Activated naive CD4-positive, alpha-beta T cell treated with anti-CD3 and anti-CD28 coated beads, Interleukin-2, amount 10 ng/mL, durations not matched to agents 7 days and 5 days (primary cell): Measurements from ENCODE around the gene ADGRA1.
"Not testable (repeated sequence)": the region's sequence is repeated elsewhere in the genome, so short reads cannot be mapped to it uniquely, and the experiment has no call there.

Experiments used
- CTCF ChIA-PET: fragments of 350-600 bp; sonication (Branson Sonifier 250); formaldehyde crosslinking; loops from one replicate; lab custom pipeline; 2021; ENCODE audit warnings: antibody characterized with exemption; lab: Charles Lee
- DNase-seq: peaks from one replicate; pipeline ENCODE4 v3.0.0-alpha.2; 2020
- H3K27ac Mint-ChIP-seq: one replicate; pipeline ENCODE4 v1.8.0; 2021; ENCODE audit warnings: mild to moderate bottlenecking, moderate library complexity, mixed read lengths
- H3K27me3 Mint-ChIP-seq: one replicate; pipeline ENCODE4 v1.8.0; 2021; ENCODE audit warnings: mild to moderate bottlenecking, mixed read lengths
- H3K36me3 Mint-ChIP-seq: one replicate; pipeline ENCODE4 v1.8.0; 2021; ENCODE audit warnings: mixed read lengths
- H3K4me1 Mint-ChIP-seq: one replicate; pipeline ENCODE4 v1.8.0; 2021; ENCODE audit warnings: mixed read lengths
- H3K4me3 Mint-ChIP-seq: one replicate; pipeline ENCODE4 v1.8.0; 2021; ENCODE audit warnings: mild to moderate bottlenecking, moderate library complexity, mixed read lengths
- H3K9me3 Mint-ChIP-seq: one replicate; pipeline ENCODE4 v1.8.0; 2021; ENCODE audit warnings: mixed read lengths

Gene ADGRA1

GRCh38 chr10:133135116-133135465 lies 47.4 kb downstream of the ADGRA1 start:
- DNase-seq: no peak
- CTCF ChIA-PET: no interaction called here
- Mint-ChIP-seq H3K4me3 (no peak overlapping the region), H3K27ac (no peak overlapping the region), H3K27me3 (no peaks in the 10 kb centered on the region), H3K9me3 (no peaks in the 10 kb centered on the region), H3K4me1 (no peaks in the 10 kb centered on the region), H3K36me3 (no peaks in the 10 kb centered on the region)

DNA sequence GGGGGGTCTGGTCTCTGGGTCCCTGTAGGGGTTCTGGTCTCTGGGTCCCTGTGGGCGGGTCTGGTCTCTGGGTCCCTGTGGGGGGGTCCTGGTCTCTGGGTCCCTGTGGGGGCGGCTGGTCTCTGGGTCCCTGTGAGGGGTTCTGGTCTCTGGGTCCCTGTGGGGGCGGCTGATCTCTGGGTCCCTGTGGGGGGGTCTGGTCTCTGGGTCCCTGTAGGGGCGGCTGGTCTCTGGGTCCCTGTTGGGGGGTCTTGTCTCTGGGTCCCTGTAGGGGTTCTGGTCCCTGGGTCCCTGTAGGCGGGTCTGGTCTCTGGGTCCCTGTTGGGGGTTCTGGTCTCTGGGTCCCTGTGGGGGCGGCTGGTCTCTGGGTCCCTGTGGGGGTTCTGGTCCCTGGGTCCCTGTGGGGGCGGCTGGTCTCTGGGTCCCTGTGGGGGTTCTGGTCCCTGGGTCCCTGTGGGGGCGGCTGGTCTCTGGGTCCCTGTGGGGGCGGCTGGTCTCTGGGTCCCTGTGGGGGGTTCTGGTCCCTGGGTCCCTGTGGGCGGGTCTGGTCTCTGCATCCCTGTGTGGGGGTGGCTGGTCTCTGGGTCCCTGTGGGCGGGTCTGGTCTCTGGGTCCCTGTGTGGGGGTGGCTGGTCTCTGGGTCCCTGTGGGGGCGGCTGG lies 49.9 kb downstream of the ADGRA1 start:
- DNase-seq, H3K27me3 Mint-ChIP-seq, H3K36me3 Mint-ChIP-seq, CTCF ChIA-PET, H3K4me3 Mint-ChIP-seq, H3K4me1 Mint-ChIP-seq, H3K9me3 Mint-ChIP-seq, H3K27ac Mint-ChIP-seq: not testable (repeated sequence)

- no peaks in the 10 kb centered on the region for H3K9me3 Mint-ChIP-seq
- H3K4me1 Mint-ChIP-seq: peaks cover 8% of the 10 kb centered on the region
- CTCF ChIA-PET: no interaction called here
- no peak overlapping the region for H3K4me3 Mint-ChIP-seq
- H3K27me3 Mint-ChIP-seq: peaks cover 8% of the 10 kb centered on the region
- no peaks in the 10 kb centered on the region for H3K36me3 Mint-ChIP-seq
- DNase-seq: no peak
- H3K27ac Mint-ChIP-seq: no peak overlapping the region
Measured at GRCh38 chr10:133139551-133140065, 51.9 kb downstream of the ADGRA1 start.

- H3K9me3 Mint-ChIP-seq: no peaks in the 10 kb centered on the region
Measured at GRCh38 chr10:133140417-133141143, 52.9 kb downstream of the ADGRA1 start.

DNA sequence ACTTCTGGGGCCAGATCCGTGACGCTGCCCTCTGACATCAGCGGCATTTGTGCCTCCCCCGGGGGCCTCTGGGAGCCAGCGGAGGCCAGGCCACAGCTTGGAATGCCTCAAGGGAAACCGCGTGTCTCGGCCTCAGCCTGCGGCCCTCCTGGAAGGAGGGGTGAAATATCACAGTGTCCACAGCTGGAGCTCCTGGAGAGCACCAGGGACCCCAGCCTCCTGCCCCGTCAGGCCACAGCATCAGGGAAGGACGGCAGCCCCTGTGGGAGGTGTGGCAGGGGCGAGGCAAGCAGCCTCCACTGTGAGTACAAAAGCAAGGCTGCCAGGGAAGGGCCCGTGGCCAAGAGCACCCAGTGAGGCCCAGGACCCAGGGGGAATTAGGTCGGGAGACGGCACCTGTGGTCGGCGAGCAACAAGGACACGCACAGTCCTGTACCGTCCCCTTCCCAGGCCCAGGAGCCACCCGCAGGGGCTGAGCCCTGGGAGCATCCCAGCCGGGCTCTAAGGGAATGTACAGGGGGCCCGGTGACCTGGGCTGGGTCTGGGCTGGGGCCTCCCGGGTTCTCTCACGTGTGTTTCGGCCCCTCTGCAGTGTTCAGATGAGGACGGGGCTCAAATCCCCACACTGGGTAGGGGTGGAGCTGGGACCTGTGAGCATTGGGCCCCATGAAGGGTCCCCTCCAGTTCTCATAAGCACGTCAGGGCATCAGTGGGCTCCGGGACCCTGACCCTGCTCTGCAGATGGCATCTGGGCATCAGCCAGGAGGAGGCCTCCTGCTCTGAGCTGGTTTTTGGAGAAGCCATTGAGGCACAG lies 53.6 kb downstream of the ADGRA1 start:
- DNase-seq: no peak

More at GRCh38 chr10:133140417-133141143, 52.9 kb downstream of the ADGRA1 start:
- Mint-ChIP-seq H3K27ac (peak overlapping the region; percentile 37), H3K36me3 (no peaks in the 10 kb centered on the region), H3K27me3 (peaks cover 13% of the 10 kb centered on the region), H3K4me3 (no peak overlapping the region), H3K4me1 (peaks cover 8% of the 10 kb centered on the region)
- CTCF ChIA-PET: no interaction called here
- no peak for DNase-seq

GRCh38 chr10:133141958-133142340 lies 54.2 kb downstream of the ADGRA1 start:
- CTCF ChIA-PET: interaction anchor here (1.5 kb wide), 1 partner anchor 178 kb away, joined by 4 read pairs; no protein-coding TSS in a partner anchor
- Mint-ChIP-seq H3K36me3 (no peaks in the 10 kb centered on the region), H3K4me3 (no peak overlapping the region), H3K9me3 (no peaks in the 10 kb centered on the region), H3K27ac (no peak overlapping the region), H3K27me3 (peaks cover 17% of the 10 kb centered on the region), H3K4me1 (peaks cover 8% of the 10 kb centered on the region)
- DNase-seq: no peak

More for the DNA sequence above, 53.6 kb downstream of the ADGRA1 start:
- CTCF ChIA-PET: no interaction called here
- peak overlapping the region; percentile 37 for H3K27ac Mint-ChIP-seq
- H3K9me3 Mint-ChIP-seq: no peaks in the 10 kb centered on the region
- H3K4me3 Mint-ChIP-seq: no peak overlapping the region
- peaks cover 14% of the 10 kb centered on the region for H3K27me3 Mint-ChIP-seq
- no peaks in the 10 kb centered on the region for H3K36me3 Mint-ChIP-seq
- H3K4me1 Mint-ChIP-seq: peaks cover 8% of the 10 kb centered on the region

DNA sequence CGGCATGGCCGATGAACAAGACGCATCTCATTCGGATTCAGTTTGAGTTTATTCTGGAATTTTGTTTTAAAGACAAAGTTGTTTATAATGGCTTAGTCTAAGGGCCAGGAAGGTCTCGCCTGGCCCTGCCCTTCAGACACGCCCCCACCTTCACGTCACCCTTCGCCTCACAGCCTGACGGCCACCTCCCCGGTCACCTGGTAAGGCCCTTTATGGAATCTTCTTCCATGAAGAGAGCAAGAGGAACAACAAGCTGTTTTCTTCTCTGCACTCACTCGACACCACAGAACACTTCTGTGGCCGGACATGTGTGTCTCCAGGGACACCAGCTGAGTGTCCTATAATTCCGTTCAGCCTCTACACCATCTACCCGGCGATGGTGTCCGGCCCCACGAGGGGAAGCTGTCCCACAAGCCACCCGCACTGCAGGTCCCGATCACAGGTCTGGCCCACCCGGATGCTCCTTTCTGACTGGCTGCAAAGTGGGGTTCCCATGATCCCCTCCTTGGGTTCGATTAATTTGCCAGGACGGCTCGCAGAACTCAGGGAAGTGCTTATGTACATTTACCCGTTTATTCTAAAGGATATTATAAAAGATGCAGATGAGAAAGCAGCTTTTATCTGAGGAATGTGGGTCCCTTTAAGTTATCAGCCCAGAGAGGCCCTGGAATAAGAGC lies 54.9 kb downstream of the ADGRA1 start:
- Mint-ChIP-seq H3K36me3 (no peaks in the 10 kb centered on the region), H3K27me3 (peaks cover 24% of the 10 kb centered on the region), H3K4me3 (no peak overlapping the region), H3K9me3 (peaks cover 5% of the 10 kb centered on the region), H3K27ac (no peak overlapping the region), H3K4me1 (peaks cover 8% of the 10 kb centered on the region)
- DNase-seq: no peak
- CTCF ChIA-PET: interaction anchor here (0.7 to 2.3 kb wide), 8 partner anchors 15 to 187 kb away, joined by 3 to 9 read pairs (median 4); no protein-coding TSS in a partner anchor

- H3K4me3 Mint-ChIP-seq: no peak overlapping the region
- H3K27me3 Mint-ChIP-seq: peaks cover 29% of the 10 kb centered on the region
- no peaks in the 10 kb centered on the region for H3K36me3 Mint-ChIP-seq
- H3K4me1 Mint-ChIP-seq: peaks cover 8% of the 10 kb centered on the region
- no peak for DNase-seq
- H3K9me3 Mint-ChIP-seq: peaks cover 6% of the 10 kb centered on the region
- CTCF ChIA-PET: interaction anchor here (0.6 to 2.3 kb wide), 14 partner anchors 16 to 187 kb away, joined by 3 to 9 read pairs (median 4); no protein-coding TSS in a partner anchor
- no peak overlapping the region for H3K27ac Mint-ChIP-seq
Measured at GRCh38 chr10:133143200-133143533, 55.4 kb downstream of the ADGRA1 start.

- Mint-ChIP-seq H3K4me3 (no peak overlapping the region), H3K36me3 (no peaks in the 10 kb centered on the region), H3K27me3 (peaks cover 33% of the 10 kb centered on the region), H3K4me1 (peaks cover 8% of the 10 kb centered on the region), H3K27ac (no peak overlapping the region), H3K9me3 (peaks cover 6% of the 10 kb centered on the region)
- CTCF ChIA-PET: interaction anchor here (0.6 to 2.3 kb wide), 14 partner anchors 16 to 187 kb away, joined by 3 to 9 read pairs (median 4); no protein-coding TSS in a partner anchor
- no peak for DNase-seq
Measured at GRCh38 chr10:133143546-133143945, 55.8 kb downstream of the ADGRA1 start.

- H3K27me3 Mint-ChIP-seq: peaks cover 41% of the 10 kb centered on the region
- H3K9me3 Mint-ChIP-seq: peaks cover 6% of the 10 kb centered on the region
- peaks cover 8% of the 10 kb centered on the region for H3K4me1 Mint-ChIP-seq
- no peaks in the 10 kb centered on the region for H3K36me3 Mint-ChIP-seq
- no peak for DNase-seq
- no peak overlapping the region for H3K27ac Mint-ChIP-seq
- CTCF ChIA-PET: interaction anchor here (1.0 to 1.7 kb wide), 3 partner anchors 21 to 173 kb away, joined by 3 to 5 read pairs (median 4); no protein-coding TSS in a partner anchor
- no peak overlapping the region for H3K4me3 Mint-ChIP-seq
Measured at GRCh38 chr10:133144771-133145170, 57.0 kb downstream of the ADGRA1 start.

GRCh38 chr10:133150226-133150625 lies 62.5 kb downstream of the ADGRA1 start:
- Mint-ChIP-seq H3K36me3 (no peaks in the 10 kb centered on the region), H3K27me3 (peaks cover 54% of the 10 kb centered on the region), H3K4me1 (no peaks in the 10 kb centered on the region), H3K27ac (no peak overlapping the region), H3K9me3 (peaks cover 11% of the 10 kb centered on the region), H3K4me3 (no peak overlapping the region)
- CTCF ChIA-PET: no interaction called here
- no peak for DNase-seq

DNA sequence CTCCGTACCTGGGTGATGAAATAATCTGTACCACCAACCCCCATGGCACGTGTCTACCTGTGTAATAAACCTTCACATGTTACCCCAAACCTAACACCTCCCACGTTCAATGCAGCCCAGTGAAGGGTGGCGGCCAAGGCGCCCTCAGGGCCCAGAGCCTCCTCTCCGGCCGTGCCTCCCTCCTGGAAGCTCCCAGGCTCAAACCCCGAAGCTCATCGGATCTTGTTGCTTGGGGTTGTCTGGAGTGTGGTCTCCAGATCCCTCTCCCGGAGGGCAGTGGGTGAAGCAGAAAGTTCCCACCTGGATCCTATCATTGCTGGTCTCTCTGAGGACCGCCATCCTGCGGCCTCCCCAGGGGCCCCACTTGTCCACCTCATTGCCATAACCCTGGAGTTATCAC lies 62.9 kb downstream of the ADGRA1 start:
- H3K27ac Mint-ChIP-seq: no peak overlapping the region
- no peak for DNase-seq
- peaks cover 50% of the 10 kb centered on the region for H3K27me3 Mint-ChIP-seq
- CTCF ChIA-PET: no interaction called here
- H3K4me1 Mint-ChIP-seq: no peaks in the 10 kb centered on the region
- H3K36me3 Mint-ChIP-seq: no peaks in the 10 kb centered on the region
- no peak overlapping the region for H3K4me3 Mint-ChIP-seq
- H3K9me3 Mint-ChIP-seq: peaks cover 11% of the 10 kb centered on the region

DNA sequence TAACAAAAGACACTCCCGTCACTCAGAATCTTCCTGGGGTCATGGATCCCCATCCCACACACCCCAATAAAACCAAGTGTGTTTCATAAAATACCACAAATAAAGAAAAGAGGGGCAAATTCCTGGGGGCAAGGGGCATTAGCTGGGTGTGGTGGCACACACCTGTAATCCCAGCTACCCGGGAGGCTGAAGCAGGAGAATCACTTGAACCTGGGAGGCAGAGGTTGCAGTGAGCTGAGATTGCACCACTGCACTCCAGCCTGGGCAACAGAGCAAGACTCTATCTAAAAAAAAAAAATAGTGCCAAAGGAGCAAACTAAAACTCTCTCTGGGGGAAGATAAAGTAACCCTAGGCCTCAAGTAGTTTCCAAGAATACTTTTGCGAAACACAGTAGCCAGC lies 63.3 kb downstream of the ADGRA1 start:
- H3K36me3 Mint-ChIP-seq, CTCF ChIA-PET, H3K4me1 Mint-ChIP-seq, H3K27ac Mint-ChIP-seq, H3K4me3 Mint-ChIP-seq, DNase-seq: not testable (repeated sequence)
- H3K9me3 Mint-ChIP-seq: peaks cover 11% of the 10 kb centered on the region
- H3K27me3 Mint-ChIP-seq: peaks cover 49% of the 10 kb centered on the region
